Midbrain (tissue), 1 donor: ENCODE data around the gene ZGPAT.
"Not testable (repeated sequence)": the region's sequence is repeated elsewhere in the genome, so short reads cannot be mapped to it uniquely, and the experiment has no call there.

Experiments used
- DNase-seq: peaks from one replicate; lab custom pipeline; 2025; lab: John Stamatoyannopoulos, UW

ZGPAT gene

DNA sequence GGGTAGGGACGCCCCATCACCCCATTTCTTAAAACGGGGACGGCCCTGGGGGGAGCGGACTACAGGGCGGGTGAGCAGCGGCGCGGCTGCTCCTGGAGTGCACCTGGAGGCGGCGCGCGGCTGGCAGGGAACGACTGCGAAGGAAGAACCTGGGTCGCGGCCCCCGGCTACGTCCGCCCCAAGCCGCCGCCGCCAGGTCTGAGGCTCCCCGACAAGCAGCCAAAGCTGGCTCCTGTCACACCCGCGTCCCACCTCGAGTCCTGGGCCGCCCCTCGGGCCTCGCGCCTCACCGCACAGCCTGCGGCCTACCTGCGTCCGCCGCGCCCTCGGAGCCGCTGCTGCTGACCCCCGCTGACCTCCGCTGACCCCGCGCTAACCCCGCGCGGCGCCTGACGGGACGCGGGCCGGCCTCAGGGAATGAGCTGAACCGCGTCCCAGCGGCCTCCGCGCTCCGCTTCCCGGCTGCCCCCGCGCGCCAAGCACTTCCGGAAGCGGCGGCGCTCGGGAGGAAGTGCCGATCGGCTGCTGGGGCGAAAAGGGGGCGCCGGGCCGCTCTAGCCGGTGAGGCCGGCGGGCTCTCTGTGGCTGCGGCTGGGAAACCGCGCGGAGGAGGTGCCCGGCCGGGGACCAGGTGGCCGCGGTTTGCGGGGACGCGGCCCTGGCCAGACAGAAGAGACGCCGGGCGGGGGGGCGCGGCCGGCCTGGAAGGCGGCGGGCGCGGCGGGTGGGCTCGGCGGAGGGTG is at the start of gene ZGPAT, which contains the start of gene ARFRP1:
Gene ZGPAT, plus strand, starts transcription at position 482 of the 743 bp plus-strand sequence. CDS start 542 bp downstream, outside the sequence.
Gene ARFRP1, minus strand, starts transcription at position 419 of the 743 bp plus-strand sequence. CDS start 885 bp downstream, outside the sequence.
- peak; percentile 93 for DNase-seq

- no peak for DNase-seq
Observed at GRCh38 chr20:63658749-63659187, 49.1 kb upstream of the ZGPAT start.

DNA sequence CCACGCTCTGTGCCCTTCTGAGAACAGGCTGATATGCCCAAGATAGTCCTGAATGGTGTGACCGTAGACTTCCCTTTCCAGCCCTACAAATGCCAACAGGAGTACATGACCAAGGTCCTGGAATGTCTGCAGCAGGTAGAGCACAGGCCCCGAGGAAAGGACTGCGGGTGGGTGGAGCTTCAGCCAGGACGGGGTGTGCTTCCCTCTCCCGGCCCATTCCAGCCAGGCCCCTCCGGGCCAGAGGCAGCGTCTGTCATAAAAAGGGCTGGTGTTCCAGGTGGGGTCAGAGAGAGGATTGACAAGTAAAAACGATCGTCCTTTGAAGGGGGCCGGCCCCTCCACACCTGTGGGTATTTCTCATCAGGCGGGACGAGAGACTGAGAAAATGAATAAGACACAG is 48.5 kb upstream of the ZGPAT start:
- DNase-seq: no peak

DNA sequence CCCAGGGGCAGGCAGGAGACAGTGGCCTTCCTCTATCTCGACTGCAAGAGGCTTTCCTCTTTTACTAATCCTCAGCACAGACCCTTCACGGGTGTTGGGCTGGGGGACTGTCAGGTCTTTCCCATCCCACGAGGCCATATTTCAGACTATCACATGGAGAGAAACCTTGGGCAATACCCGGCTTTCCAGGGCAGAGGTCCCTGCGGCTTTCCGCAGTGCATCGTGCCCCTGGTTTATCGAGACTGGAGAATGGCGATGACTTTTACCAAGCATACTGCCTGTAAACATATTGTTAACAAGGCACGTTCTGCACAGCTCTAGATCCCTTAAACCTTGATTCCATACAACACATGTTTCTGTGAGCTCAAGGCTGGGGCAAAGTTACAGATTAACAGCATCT is 47.7 kb upstream of the ZGPAT start:
- not testable (repeated sequence) for DNase-seq

GRCh38 chr20:63660622-63661021 is 47.2 kb upstream of the ZGPAT start:
- no peak for DNase-seq

- no peak for DNase-seq
Observed at GRCh38 chr20:63661108-63661507, 46.7 kb upstream of the ZGPAT start.

DNA sequence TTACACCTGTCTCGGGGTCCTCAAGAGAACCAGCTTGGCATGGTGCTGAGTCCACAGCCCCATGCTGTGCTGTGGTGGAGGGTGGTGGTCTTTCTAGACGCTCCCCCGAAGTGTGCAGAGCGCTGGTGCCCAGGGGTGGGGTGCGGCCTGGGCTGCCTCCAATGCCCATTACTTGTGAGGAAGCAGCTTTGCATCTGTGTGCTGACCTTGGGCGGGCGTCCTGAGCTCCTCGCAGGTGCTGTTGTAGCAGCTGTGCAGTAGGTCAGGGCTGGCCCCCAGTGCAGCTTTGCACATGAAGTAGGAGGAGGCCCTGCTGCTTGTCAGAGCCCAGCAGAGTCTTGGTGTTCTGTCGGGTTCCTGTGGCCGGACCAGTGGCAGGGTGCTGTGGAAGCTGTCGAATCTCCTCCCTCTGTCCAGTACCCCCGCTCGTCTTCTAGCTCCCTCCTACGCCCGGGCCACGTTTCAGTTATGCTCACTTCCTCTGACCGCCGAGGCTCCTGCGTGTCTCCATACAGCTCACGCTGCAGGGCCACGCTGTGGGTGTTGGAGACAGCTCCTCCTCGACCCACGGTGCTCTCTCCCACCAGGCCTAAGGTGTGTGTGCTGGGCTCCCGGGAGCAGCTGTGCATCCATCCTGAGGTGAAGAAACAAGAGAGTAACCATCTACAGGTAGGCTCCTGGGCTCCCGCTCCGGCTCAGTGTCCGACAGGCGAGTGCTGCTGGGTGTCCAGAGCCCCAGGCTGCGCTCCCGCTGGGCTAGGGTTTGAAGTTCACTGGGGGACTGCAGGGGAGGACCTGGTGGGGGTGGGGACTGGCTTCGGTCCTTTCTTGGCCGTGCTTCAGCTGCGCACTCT is 45.7 kb upstream of the ZGPAT start:
- no peak for DNase-seq

GRCh38 chr20:63662813-63663189 is 45.0 kb upstream of the ZGPAT start:
- DNase-seq: no peak

DNA sequence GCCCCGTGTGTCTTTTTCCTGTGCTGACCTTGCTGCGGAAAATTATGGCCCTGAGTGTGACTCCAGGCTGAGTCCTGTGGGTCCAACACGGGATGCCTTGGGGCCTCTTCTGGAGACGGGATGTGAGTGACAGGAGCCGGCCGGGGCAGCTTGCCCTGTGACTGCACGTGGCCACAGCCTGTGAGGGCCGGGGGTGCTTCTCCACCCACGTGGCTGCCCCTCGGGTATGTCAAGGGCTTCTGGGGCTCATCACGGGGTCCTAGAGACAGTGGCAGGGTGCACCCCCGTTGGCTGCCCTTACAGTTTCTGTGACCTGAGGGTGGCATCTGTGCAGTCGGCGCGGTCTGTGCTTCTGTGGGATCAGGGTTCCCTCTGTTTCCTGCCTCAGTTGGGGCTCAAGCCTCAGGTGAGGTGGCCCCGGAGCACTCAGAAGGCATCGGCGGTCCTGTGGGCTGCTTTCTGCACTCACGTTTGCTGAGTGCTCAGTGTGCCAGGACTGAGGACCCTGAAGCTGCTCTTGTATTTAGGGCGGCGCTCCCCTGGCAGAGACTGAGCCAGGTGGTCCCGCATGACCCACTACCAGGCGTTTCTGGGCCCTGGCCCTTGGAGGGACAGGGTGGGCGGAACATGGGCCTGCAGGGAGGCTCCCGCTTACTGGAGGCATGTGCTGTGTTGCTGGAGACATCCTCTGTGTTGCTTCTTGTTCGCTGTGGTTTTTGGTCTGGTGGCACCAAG is 44.3 kb upstream of the ZGPAT start:
- DNase-seq: no peak

GRCh38 chr20:63664143-63664851 is 43.5 kb upstream of the ZGPAT start:
- DNase-seq: no peak

DNA sequence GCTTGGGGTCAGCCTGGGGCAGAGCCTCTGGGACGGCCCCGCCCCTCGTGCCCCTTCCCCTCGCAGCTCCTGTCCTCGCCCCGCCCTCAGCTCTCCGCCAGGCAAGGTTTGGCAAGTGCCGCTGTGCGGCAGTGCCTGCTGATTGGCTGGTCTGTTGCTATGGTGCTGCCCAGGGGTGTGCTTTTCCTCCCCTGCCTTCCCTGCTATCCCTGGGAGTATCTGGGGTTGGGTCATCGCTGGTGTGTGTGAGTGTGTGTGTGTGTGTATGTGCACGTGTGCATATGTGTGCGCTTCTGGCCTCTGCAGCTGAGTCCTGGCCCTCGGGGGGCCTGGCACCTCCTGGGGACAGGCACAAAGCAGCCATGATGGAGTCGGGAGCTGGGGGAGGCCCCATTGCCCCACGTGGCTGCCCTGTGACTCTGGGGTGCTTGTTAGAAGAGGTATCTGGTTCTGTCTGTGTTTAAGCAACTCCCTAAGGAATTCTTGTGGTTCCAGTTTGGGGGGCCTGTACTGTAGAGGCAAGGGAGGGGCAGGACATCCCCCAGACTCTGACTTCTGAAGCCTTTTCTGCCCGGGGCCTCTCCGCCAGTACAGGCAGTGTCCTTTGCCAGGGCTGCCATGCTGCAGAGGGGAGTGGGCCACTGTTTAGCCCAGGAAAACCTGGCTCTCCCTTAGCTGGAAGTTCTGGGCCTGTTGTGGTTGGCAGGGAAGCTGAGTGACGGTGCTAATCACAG is 42.8 kb upstream of the ZGPAT start:
- DNase-seq: no peak

GRCh38 chr20:63665708-63666107 is 42.1 kb upstream of the ZGPAT start:
- DNase-seq: no peak

GRCh38 chr20:63667858-63668257 is 40.0 kb upstream of the ZGPAT start:
- DNase-seq: no peak

GRCh38 chr20:63668351-63668750 is 39.5 kb upstream of the ZGPAT start:
- no peak for DNase-seq

GRCh38 chr20:63671695-63672094 is 36.1 kb upstream of the ZGPAT start:
- DNase-seq: not testable (repeated sequence)

GRCh38 chr20:63672666-63673065 is 35.2 kb upstream of the ZGPAT start:
- DNase-seq: no peak

- DNase-seq: no peak
Observed at GRCh38 chr20:63673951-63674350, 33.9 kb upstream of the ZGPAT start.

GRCh38 chr20:63675681-63676368 is 32.0 kb upstream of the ZGPAT start:
- no peak for DNase-seq

DNA sequence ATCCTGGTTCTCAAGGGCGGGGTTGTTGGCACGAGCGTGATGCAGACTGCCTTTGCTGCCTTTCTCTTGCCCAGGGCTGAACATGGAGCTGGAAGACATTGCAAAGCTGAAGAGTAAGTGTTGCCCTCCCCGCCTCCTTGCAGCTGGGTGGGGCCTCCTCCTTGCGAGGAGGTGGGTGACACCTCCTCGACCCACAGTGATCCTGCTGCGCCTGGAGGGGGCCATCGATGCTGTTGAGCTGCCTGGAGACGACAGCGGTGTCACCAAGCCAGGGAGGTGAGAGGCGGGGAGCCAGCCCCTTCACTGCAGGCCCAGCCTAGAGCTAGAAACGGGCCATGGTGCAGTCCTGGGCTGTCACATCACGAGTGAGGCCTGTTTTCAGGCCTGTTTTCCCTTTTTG is 29.8 kb upstream of the ZGPAT start:
- DNase-seq: no peak
